ENCODE results near the gene GLOD5.

Gene GLOD5

GRCh38 chrX:48813644-48814043 lies 52.1 kb downstream of the GLOD5 start:
- peak in 1 of 2 experiments; percentile 84 for DNase-seq (ENCODE audit: low read depth in 1 of 2, low spot score in 1 of 2)
- H3K27me3 ChIP-seq (ENCODE audit: insufficient read depth, poor library complexity, severe bottlenecking) = no peaks in the 10 kb centered on the region
- H3K27ac ChIP-seq (replicated peaks) = peak overlapping the region; percentile 71
- TF ChIP-seq SPI1 (IDR thresholded peaks at IDR 0.05; ENCODE audit: borderline replicate concordance, low read depth) (peak; percentile 60; the same call in 1 of the 2 replicates), POLR2AphosphoS5 (IDR thresholded peaks at IDR 0.05; ENCODE audit: low read depth) (no peak), GABPA (IDR thresholded peaks at IDR 0.05; ENCODE audit: low read depth) (no peak)
- no peak overlapping the region for H3K4me3 ChIP-seq (replicated peaks; ENCODE audit: insufficient read depth, low read length)

- no peak for TF ChIP-seq CTCF (IDR thresholded peaks at IDR 0.05; ENCODE audit: insufficient read depth, low read length)
- no peak for TF ChIP-seq REST (IDR thresholded peaks at IDR 0.05; ENCODE audit: insufficient replicate concordance, low read depth)
- no peak for TF ChIP-seq GABPA (IDR thresholded peaks at IDR 0.05; ENCODE audit: low read depth)
- no peak for TF ChIP-seq SPI1 (IDR thresholded peaks at IDR 0.05; ENCODE audit: borderline replicate concordance, low read depth)
- no peak for TF ChIP-seq POLR2AphosphoS5 (IDR thresholded peaks at IDR 0.05; ENCODE audit: low read depth)
- Histone ChIP-seq H3K27me3 (ENCODE audit: insufficient read depth, poor library complexity, severe bottlenecking) (no peaks in the 10 kb centered on the region), H3K4me3 (replicated peaks; ENCODE audit: insufficient read depth, low read length) (no peak overlapping the region), H3K27ac (replicated peaks) (no peak overlapping the region)
- no peak for DNase-seq (ENCODE audit: low read depth in 1 of 2, low spot score in 1 of 2)
Observed at GRCh38 chrX:48814722-48815121, 53.2 kb downstream of the GLOD5 start.

GRCh38 chrX:48815266-48815665 lies 53.7 kb downstream of the GLOD5 start:
- TF ChIP-seq CTCF (IDR thresholded peaks at IDR 0.05; ENCODE audit: insufficient read depth, low read length) (no peak), REST (IDR thresholded peaks at IDR 0.05; ENCODE audit: insufficient replicate concordance, low read depth) (no peak), POLR2AphosphoS5 (IDR thresholded peaks at IDR 0.05; ENCODE audit: low read depth) (no peak), SPI1 (IDR thresholded peaks at IDR 0.05; ENCODE audit: borderline replicate concordance, low read depth) (no peak), GABPA (IDR thresholded peaks at IDR 0.05; ENCODE audit: low read depth) (no peak)
- DNase-seq (ENCODE audit: low read depth in 1 of 2, low spot score in 1 of 2) = no peak
- no peak overlapping the region for H3K27ac ChIP-seq (replicated peaks)
- H3K4me3 ChIP-seq (replicated peaks; ENCODE audit: insufficient read depth, low read length) = no peak overlapping the region
- no peaks in the 10 kb centered on the region for H3K27me3 ChIP-seq (ENCODE audit: insufficient read depth, poor library complexity, severe bottlenecking)

GRCh38 chrX:48816014-48816810 lies 54.7 kb downstream of the GLOD5 start:
- H3K4me3 ChIP-seq (replicated peaks; ENCODE audit: insufficient read depth, low read length) = no peak overlapping the region
- TF ChIP-seq GABPA (IDR thresholded peaks at IDR 0.05; ENCODE audit: low read depth) = no peak
- no peak for TF ChIP-seq SPI1 (IDR thresholded peaks at IDR 0.05; ENCODE audit: borderline replicate concordance, low read depth)
- TF ChIP-seq POLR2AphosphoS5 (IDR thresholded peaks at IDR 0.05; ENCODE audit: low read depth) = no peak
- no peak for TF ChIP-seq REST (IDR thresholded peaks at IDR 0.05; ENCODE audit: insufficient replicate concordance, low read depth)
- TF ChIP-seq CTCF (IDR thresholded peaks at IDR 0.05; ENCODE audit: insufficient read depth, low read length) = no peak
- DNase-seq (ENCODE audit: low read depth in 1 of 2, low spot score in 1 of 2) = no peak
- H3K27me3 ChIP-seq (ENCODE audit: insufficient read depth, poor library complexity, severe bottlenecking) = no peaks in the 10 kb centered on the region
- no peak overlapping the region for H3K27ac ChIP-seq (replicated peaks)

All from HL-60 (cell line).